Adrenal gland (tissue), 12 donors: ENCODE measurements around the gene NR0B2. TPM values are rescaled to one million over a fixed set of nuclear protein-coding genes. Genes with fewer than 3 reads are reported as not detected.
"Not testable (repeated sequence)": the region's sequence is repeated elsewhere in the genome, so short reads cannot be mapped to it uniquely, and the experiment has no call there.

Source experiments
- DNase-seq, 7 donors: peaks; one replicate each; pipeline ENCODE4 v3.0.0-alpha.2; 2019 to 2020
- H3K27ac ChIP-seq, 5 donors: fragments of 200-600 bp; sonication (generic) in 4 of 5; 1 replicate in 3 of 5; 2 replicates in 2 of 5; pipeline versions ENCODE4 v1.5.1 to v1.8.0; 2016 to 2020; ENCODE audit warnings: mild to moderate bottlenecking in 1 of 5
- H3K27me3 ChIP-seq: fragments of 200-600 bp; 2 replicates; pipeline ENCODE4 v1.8.0; 2021
- H3K36me3 ChIP-seq, 2 donors: fragments of 200-600 bp; replicated peaks in 1 of 2; 1 replicate in 1 of 2; 2 replicates in 1 of 2; pipeline versions ENCODE4 v1.5.1 to v1.8.0; 2018 to 2022
- H3K4me1 ChIP-seq, 2 donors: fragments of 200-600 bp; replicated peaks in 1 of 2; 1 replicate in 1 of 2; 2 replicates in 1 of 2; pipeline versions ENCODE4 v1.5.1 to v1.8.0; 2018 to 2021
- H3K4me3 ChIP-seq, 4 donors: fragments of 200-600 bp; sonication (generic) in 3 of 4; one replicate each; pipeline ENCODE4 v1.5.1; 2016 to 2018
- H3K9me3 ChIP-seq, 3 donors: fragments of 200-600 bp; sonication (generic) in 1 of 3; replicated peaks in 1 of 3; 1 replicate in 2 of 3; 2 replicates in 1 of 3; pipeline versions ENCODE4 v1.5.1 to v1.8.0; 2016 to 2021
- CTCF ChIP-seq, 6 experiments: fragments of 450-650 bp in 4 of 6; fragments of 200-600 bp in 2 of 6; sonication (generic) in 1 of 6; IDR thresholded peaks; 1 replicate in 5 of 6; 2 replicates in 1 of 6; pipeline versions ENCODE4 v1.5.1 to v1.8.0; 2016 to 2021; ENCODE audit warnings: antibody characterized with exemption in 6 of 6, mild to moderate bottlenecking in 2 of 6, moderate library complexity in 1 of 6
- POLR2A ChIP-seq, 2 donors: fragments of 450-650 bp; IDR thresholded peaks; one replicate each; pipeline ENCODE4 v1.6.1; 2017; ENCODE audit warnings: antibody characterized with exemption in 2 of 2, mild to moderate bottlenecking in 2 of 2, moderate library complexity in 1 of 2
- WGBS, 4 donors: extraction: QIAGEN DNeasy Blood & Tissue Kit in 2 of 4; methylation state at CpG; one replicate each; pipeline versions ENCODE4 v1.1.5 to v1.1.7; 2013 to 2017; 5-methylcytosine and 5-hydroxymethylcytosine counted together
- intact Hi-C, 2 donors: fragments of 100-400 bp; cut with DNase I; formaldehyde crosslinking; loops; one replicate each; pipeline versions ENCODE4 v1.14.1 to v1.15.0; 2022 to 2023
- polyA plus RNA-seq, 3 donors: library from polyadenylated mRNA; stranded (reverse); fragments of 200-250 nt in 2 of 3; fragments of 350-450 nt in 1 of 3; fragmentation: Illumina TruSeq in 1 of 3; extraction: RNeasy Lipid Tissue Mini Kit (QIAGEN cat#74804) in 1 of 3; gene quantifications; one replicate each; pipeline ENCODE4 v1.2.3, GENCODE V29; 2013 to 2014
- total RNA-seq, 9 donors: library from RNA; depleted of rRNA in 4 of 9; stranded (reverse); fragments of >200 nt in 4 of 9; fragments of 120-200 nt in 1 of 9; fragmentation: NEBNext Ultra II Directional in 1 of 9; extraction: Animal tissue kit (Norgen Biotek cat#: 25700) in 1 of 9; gene quantifications; one replicate each; pipeline versions ENCODE4 v1.1.0 to v1.2.4, GENCODE V29; 2013 to 2023
- donor health status: healthy with polysubstance abuse.
- donor health status: Bipolar disorder and iron deficiency.
- donor health status: DM: yes; HTN: yes; CAD: no.
- donor health status: DM: no; HTN: no; CAD: no.
- donor health status: DM: no; HTN: no; CAD: no.
- donor health status: DM: yes; HTN: yes; CAD: no.

The NR0B2 gene
- total and polyA plus RNA-seq, 12 donors: 7.1 to 62.7 (median 12.2) TPM

GRCh38 chr1:26949926-26950319 lies 36.1 kb upstream of the NR0B2 start:
- intact Hi-C loops: no loop called here
- H3K9me3 ChIP-seq: no peaks in the 10 kb centered on the region
- no peak overlapping the region for H3K4me3 ChIP-seq
- no peaks in the 10 kb centered on the region for H3K27me3 ChIP-seq
- TF ChIP-seq CTCF (IDR thresholded peaks at IDR 0.05): no peak
- TF ChIP-seq POLR2A (IDR thresholded peaks at IDR 0.05): no peak
- H3K27ac ChIP-seq: peak overlapping the region in 1 of 5 donors; percentile 15
- H3K36me3 ChIP-seq: peaks cover 0 to 21% of the 10 kb centered on the region in 2 donors
- peaks cover 19 to 22% of the 10 kb centered on the region in 2 donors for H3K4me1 ChIP-seq
- DNase-seq: no peak
- 42 to 73% (median 54%) methylated on average over 3 of the region's 3 CpGs for WGBS, 4 donors

- intact Hi-C loops: no loop called here
- no peak for DNase-seq
- peaks cover 19 to 25% of the 10 kb centered on the region in 2 donors for H3K4me1 ChIP-seq
- no peaks in the 10 kb centered on the region for H3K9me3 ChIP-seq
- H3K4me3 ChIP-seq: no peak overlapping the region
- peak overlapping the region in 1 of 5 donors; percentile 15 for H3K27ac ChIP-seq
- H3K36me3 ChIP-seq: peaks cover 0 to 26% of the 10 kb centered on the region in 2 donors
- TF ChIP-seq POLR2A (IDR thresholded peaks at IDR 0.05) (no peak), CTCF (IDR thresholded peaks at IDR 0.05) (no peak)
- no peaks in the 10 kb centered on the region for H3K27me3 ChIP-seq
- 67 to 90% (median 80%) methylated on average over 1 of the region's 1 CpG for WGBS, 4 donors
These were observed 35.6 kb upstream of the NR0B2 start for GRCh38 chr1:26949266-26949925.

- H3K4me3 ChIP-seq, H3K9me3 ChIP-seq, DNase-seq, H3K27me3 ChIP-seq, intact Hi-C loops: not testable (repeated sequence)
- peak overlapping the region in 4 of 5 donors; percentile 26 to 54 (median 32) for H3K27ac ChIP-seq
- H3K4me1 ChIP-seq: peaks cover 19 to 25% of the 10 kb centered on the region in 2 donors
- WGBS, 4 donors: 83 to 93% (median 87%) methylated on average over 7 to 16 of the region's 16 CpGs
- H3K36me3 ChIP-seq: peaks cover 0 to 33% of the 10 kb centered on the region in 2 donors
These were observed 34.9 kb upstream of the NR0B2 start for GRCh38 chr1:26948725-26949057.

GRCh38 chr1:26946270-26946669 lies 32.5 kb upstream of the NR0B2 start:
- intact Hi-C loops: no loop called here
- Histone ChIP-seq H3K27ac (peak overlapping the region in 4 of 5 donors; percentile 46 to 81 (median 63)), H3K36me3 (peaks cover 0 to 57% of the 10 kb centered on the region in 2 donors), H3K27me3 (no peaks in the 10 kb centered on the region), H3K9me3 (no peaks in the 10 kb centered on the region), H3K4me3 (no peak overlapping the region), H3K4me1 (peaks cover 19 to 25% of the 10 kb centered on the region in 2 donors)
- 53 to 69% (median 59%) methylated on average over 2 to 4 of the region's 4 CpGs for WGBS, 4 donors
- peak in 4 of 7 donors; percentile 40 to 62 (median 55) for DNase-seq
- no peak for TF ChIP-seq POLR2A (IDR thresholded peaks at IDR 0.05)
- TF ChIP-seq CTCF (IDR thresholded peaks at IDR 0.05): no peak

GRCh38 chr1:26945728-26946127 lies 32.0 kb upstream of the NR0B2 start:
- Histone ChIP-seq H3K4me1 (peaks cover 19 to 25% of the 10 kb centered on the region in 2 donors), H3K27me3 (no peaks in the 10 kb centered on the region), H3K9me3 (no peaks in the 10 kb centered on the region), H3K4me3 (no peak overlapping the region), H3K36me3 (peaks cover 0 to 61% of the 10 kb centered on the region in 2 donors), H3K27ac (peak overlapping the region in 4 of 5 donors; percentile 46 to 81 (median 63))
- TF ChIP-seq CTCF (IDR thresholded peaks at IDR 0.05) (no peak), POLR2A (IDR thresholded peaks at IDR 0.05) (peak in 1 of 2 donors; percentile 52)
- intact Hi-C loops: no loop called here
- DNase-seq: peak; percentile 55 to 87 (median 82)
- WGBS, 4 donors: 28 to 70% (median 46%) methylated on average over 6 to 8 of the region's 8 CpGs
